DMS79 (cell line): Measurements from ENCODE around the gene GSC2.
A peak's percentile ranks its signal among the peaks of the same experiment; 100 is the strongest.

Source experiments
- DNase-seq: peaks from one replicate; lab custom pipeline; 2025; lab: John Stamatoyannopoulos, UW

GSC2 gene

DNA sequence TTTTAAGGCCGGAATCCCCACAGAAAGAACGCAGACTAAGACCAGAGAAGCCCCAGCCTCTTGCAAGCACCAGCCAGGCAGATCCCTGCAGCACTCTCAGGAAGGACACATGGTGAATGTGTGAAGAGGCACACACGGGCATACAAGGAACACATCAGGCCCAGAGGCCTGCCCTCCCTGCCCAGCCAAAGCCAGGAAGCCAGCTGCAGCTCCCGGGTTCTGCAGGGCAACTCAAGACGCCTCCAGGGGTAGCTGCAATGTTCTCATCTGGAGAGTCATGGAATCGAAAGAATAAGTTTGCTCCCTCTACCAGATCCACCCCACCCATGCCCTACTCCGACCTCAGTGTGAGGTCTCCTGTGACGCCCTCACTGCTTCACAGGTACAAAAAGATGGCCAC, 30.1 kb downstream of the GSC2 start:
- no peak for DNase-seq

DNA sequence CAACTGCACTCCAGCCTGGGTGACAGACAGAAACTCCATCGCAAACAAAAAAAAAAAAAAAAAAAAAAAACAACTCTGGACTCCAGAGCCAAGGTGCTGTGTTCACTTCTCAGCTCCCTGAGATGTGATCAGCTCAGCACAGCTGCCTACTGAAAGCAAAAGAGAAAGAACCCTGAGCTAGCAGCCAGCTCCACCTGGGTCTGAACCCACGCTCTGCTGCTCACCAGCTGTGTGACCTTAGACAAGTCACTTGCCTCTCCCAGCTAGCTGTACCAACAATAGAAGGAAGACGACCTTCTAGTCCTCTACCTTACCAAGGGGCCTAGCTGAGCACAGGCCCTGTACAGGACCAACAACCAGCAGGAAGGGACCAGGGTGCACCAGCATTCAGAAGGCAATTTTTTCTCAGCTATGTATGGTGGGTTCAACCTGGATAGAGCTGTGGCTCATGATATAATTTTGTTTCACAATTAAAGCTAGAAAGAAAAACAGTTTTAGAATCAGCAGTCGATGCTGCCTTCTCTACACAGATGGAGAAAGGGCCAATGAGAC, 31.7 kb downstream of the GSC2 start:
- no peak for DNase-seq

DNA sequence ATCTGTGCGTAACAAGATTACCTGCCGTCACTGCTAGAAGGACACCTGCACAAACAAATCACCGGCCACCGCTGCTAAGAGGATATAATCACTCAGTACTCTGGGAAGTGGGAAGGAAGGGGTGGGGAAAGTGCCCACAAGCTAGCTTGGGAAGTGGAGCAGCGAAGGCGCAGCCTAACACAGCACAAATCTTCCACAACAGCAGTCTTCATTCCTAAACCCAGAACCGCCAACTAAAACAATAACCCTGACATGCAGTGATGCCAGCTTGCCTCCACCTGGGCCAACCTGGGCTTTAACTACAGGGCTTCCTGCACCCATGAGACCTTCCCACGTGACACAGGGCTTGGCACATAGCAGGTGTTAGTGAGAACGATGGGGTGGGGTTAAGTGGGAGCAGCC, 33.0 kb downstream of the GSC2 start:
- DNase-seq = no peak

DNA sequence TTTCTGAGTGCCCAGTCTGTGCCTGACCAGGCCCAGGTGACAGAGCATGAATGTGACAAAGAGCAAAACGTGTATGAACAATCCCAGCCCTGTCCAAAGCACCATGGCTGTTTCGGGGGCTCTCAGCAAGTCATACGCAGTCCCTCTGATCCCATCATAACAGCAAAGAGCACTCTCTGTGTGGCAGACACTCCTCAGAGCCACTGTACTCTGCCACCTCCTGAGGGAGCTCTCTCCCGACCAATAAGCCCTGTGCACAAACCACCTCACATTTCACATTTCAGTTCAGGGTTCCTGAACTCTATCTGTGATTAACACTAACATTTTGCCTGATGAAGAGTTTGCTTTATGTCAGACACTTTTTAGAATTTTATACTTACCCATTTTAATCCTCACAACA, 34.5 kb downstream of the GSC2 start:
- DNase-seq = no peak

DNA sequence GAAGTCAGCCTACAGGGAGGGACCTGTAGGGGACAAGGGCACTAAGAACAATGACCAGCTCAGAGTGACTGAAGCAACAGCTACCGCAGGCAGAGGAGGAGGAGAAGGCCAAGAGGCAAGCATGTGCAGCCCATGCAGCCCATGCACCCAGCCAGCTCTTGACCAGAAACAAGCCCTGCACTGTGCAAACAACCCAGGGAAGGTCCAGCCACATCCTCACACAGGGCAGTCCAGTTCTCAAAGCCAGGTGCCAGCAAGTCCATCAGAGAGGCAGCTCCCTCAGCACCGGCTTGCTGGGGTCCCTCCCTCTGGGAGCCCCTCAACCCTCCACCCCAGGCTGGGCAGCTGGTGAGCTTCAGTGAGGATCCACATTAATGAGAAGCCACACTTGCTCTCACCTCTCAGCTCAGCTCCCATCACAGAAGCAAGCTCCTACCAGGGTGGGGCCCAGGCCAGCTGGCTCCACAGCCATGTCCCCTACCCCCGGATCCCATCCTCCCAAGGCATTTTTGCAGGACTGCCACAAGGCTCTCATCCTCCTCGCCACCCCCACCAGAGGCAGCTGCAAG, 35.0 kb downstream of the GSC2 start:
- DNase-seq = no peak

DNA sequence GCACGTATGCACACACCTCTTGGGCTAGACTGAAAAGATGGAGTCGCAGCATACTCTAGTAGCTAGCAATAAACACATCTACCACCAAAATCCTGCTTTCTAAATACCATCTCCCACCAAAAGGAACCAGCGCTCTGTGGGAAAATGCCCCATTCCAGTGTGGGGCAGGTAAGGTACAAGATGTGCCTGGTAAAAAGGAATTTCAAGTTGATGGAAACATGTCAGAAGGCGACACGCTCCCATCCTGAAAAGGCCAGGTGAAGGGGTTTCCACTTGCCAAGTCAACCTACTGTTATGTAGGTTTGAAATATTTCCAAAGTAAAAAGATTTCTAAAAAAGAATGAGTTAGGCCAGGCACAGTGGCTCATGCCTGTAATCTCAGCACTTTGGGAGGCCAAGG, 36.7 kb downstream of the GSC2 start:
- no peak for DNase-seq

DNA sequence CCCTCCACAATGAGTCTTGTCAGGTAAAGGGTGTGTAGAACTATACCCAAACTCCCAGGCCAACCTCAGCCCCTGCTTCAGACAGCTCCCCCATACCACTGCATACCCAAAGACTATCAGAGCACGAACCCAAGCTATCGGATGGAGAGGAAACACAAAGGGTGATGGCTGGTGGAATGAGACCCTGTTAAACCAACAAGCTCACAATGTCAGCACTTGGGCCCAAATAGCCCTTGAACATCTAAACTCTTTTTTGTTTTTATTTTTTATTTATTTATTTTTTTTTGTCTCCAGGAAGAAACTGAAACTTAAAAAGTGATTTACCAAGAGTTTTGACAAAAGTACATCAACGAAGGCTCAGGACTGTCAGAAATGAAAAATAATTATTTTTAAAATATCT, 38.5 kb downstream of the GSC2 start:
- DNase-seq = no peak

DNA sequence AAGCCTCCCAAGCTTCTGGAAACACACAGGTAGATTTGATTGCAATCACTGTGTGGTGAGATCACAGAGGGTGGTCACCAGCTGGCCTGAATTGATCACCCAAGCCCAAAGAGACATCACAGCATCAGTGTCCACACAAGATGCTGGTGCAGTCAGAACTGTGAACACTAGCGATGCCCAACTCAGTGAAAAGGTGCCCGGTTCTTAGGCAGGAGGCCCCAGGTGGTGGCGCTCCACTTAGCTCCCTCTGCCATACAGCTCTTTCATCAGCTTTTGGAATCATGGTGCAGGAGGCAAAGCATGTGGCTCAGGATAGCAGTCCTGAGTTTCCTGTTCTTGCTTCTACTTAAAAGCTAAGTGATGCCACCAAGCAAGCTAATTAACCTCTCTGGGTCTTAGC, 39.0 kb downstream of the GSC2 start:
- DNase-seq = no peak

DNA sequence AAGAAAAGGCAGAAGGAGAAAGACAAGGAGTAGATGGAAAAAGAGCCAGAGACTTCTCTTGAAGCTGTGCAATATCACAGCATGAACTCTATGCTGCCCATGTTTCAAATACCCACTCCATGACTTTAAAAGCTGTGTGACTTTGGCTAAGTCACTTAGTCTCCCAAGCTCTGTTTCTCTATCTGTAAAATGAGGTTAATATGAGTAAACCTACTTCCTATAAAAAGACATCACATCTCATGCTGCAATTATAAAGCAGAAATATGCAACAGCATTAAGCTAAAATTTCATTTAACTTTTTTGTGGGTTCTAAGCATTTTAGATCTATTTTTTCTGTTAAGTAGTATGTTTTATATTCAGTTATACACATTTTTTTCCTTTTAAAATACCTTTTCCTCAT, 39.4 kb downstream of the GSC2 start:
- DNase-seq = no peak

DNA sequence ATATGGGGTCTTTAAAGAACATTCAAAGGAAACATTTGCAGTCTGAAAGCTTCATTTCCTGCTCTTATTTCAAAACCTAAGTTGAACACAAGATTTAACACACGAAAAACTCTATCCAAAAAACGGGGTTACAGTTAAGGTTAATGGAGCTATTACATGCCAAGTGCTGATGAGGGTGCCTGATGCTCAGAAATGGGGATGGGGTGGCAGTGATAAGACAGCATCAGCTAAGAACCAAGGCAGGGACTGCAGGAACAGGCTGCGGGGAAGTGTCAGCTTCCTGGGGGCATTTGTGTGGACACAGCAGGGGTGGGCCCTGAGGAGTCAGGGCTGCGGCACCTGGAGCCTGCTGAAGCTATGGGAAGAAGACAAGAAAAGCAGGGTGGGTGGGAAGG, 40.0 kb downstream of the GSC2 start:
- DNase-seq = no peak

DNA sequence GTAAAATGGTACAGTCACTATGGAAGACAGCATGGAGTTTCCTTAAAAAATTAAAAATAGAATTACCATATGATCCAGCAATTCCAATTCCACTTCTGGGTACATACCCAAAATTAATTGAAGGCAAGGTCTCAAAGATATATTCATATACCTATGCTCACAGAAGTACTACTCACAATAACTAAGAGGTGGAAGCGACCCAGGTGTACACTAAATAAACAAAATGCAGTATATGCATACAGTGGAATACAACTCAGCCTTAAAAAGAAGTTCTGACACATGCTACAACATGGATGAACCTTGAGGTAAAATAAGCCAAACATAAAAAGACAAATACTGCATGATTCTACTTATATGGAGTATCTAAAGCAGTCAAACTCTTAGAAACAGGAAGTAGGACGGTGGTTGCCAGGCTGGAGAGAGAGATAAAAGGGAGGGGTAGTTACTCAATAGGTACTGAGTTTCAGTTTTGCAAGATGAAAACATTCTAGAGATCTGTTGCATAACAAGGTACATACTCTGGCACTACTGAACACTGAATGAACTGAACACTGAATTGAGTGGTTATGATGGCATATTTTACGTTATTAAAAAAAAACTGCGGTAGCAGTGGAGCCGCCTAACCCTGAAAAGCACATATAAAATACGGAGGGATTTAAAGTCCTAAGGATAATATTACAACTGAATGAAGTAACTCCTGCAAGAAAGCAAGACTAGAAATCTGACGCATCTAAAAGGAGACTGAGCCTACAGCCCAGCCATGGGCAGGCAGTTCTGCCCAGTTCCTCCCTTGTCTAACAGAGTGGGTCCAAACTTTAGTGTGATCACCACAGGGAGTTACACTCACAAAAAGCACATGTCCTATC, 40.7 kb downstream of the GSC2 start:
- no peak for DNase-seq

DNA sequence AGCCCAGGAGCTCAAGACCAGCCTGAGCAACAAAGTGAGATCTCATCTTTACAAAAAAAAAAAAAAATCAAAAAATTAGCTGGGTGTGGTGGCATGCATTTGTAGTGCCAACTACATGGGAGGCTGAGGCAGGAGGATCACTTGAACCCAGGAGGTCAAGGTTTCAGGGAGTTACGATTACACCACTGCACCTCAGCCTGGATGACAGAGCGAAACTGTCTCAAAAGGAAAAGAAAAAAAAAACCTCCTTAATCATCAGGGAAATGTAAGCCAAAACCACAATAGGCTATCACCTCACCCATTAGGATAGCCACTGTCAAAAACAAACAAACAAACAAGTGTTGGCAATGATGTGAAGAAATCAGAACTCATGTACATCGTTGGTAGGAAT, 41.3 kb downstream of the GSC2 start:
- DNase-seq = no peak

DNA sequence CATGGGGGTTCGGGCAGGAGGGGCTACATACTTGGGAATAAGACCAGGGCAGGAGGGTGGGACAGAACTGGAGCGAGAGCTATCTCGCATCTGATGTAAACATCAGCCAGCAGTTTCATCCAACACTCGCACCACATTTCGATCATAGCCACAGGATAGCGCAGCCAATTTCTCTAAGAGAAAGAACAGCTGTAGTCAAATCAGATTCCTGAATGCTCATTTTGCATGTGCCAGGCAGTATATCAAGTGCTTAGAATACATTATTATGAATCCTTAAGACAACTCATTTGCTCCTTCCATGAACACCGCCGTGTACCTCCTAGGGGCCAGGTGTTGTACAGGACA, 42.4 kb downstream of the GSC2 start:
- no peak for DNase-seq

DNA sequence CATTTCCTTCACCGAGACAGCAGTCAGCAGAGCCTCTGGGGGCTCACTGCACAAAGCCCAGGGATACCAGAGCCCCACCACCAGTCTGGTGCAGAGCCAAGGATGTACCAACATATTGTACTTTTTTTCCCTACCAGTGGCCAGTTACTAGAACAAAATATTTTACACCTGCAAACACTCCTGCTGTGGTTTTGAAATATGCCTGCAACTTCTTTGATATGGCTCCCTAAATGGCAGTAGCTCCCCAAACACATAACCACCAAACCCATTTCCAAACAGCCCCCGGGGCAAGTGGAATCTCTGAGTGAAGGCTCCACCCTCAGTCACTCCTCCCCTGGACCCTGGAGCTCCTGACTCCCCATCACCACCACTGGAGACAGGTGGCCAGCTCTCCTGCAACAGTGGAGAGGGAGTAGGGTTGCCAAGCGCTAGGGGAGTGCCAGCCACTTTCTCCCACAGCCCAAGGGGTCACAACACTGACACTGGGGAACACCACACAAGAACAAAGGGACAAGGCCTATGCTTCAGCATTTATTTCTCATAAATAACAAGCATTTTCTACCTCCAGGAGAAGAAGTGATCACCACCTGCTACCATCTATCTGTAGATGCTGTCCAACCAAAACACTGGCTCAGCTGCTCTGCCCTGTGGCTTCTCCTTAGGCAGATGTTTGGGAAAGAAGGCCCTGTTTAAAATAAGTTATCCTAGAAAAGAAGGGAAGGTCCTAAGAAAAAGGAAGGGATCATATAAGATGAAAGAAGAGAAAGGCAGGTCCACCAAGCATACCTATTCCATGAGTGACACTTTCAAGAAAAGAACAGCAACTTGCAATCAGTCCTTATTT, 43.0 kb downstream of the GSC2 start:
- no peak for DNase-seq

DNA sequence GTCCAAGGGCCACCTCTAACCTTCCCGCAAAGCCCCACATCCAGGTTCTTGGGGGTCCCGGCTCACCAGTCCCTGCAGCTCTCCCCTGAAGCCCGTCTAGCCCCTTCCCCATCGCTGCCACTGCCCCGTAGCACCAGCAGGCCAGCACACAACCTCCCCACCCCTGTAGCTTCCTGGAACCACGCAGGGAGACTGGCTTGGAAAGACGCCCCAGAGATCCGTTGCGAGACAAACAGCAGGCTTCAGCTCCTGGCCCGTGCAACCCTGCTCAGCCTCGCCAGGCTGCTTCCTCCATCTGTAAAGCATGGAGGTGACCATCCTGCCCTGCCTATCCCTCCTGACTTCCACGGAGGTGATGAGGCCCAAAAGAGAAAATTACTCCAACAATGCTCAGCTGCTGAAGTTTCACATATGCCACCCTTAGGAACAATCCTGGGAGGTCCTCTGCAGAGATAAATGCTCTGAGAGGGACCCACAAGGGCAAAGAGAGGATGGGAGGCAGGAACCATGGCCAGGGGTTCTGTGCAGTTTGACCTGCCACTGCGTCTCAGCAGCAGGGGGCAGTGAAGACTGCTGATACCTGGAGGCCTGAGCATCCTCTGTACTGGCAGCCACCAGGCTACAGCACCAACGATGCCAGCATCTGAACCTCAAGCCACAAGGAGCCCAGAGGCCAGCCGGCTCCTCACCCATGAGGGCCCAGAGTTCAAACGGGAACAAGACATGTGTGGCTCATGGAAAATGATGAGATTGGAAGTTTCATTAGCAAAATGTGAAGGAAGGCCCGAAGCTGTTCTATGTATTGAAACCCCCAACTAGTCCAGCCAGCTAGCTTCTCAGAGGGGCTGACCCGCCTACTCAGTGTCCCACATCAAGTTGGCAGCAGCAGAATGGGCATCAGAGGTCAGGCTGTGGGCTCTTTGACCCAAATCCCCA, 44.0 kb downstream of the GSC2 start:
- DNase-seq = no peak

DNA sequence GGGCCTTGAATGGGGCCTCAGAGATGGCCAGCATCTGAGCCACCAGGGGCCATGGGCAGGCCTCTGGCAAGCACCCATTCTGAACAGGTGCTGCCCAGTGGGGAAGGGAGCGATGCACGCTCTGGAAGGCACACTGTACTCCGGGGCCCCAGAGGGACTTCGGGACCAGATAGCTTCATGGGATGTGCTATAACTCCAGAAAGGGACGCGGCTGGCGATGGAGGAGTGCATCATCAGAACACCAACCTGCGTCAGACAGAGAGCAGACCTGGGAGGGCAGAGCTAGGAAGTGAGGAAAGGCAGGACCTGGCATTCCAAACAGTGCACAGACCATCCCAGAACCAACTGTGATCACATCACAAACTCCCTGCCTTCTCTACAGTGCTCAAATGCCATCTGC, 44.6 kb downstream of the GSC2 start:
- no peak for DNase-seq

DNA sequence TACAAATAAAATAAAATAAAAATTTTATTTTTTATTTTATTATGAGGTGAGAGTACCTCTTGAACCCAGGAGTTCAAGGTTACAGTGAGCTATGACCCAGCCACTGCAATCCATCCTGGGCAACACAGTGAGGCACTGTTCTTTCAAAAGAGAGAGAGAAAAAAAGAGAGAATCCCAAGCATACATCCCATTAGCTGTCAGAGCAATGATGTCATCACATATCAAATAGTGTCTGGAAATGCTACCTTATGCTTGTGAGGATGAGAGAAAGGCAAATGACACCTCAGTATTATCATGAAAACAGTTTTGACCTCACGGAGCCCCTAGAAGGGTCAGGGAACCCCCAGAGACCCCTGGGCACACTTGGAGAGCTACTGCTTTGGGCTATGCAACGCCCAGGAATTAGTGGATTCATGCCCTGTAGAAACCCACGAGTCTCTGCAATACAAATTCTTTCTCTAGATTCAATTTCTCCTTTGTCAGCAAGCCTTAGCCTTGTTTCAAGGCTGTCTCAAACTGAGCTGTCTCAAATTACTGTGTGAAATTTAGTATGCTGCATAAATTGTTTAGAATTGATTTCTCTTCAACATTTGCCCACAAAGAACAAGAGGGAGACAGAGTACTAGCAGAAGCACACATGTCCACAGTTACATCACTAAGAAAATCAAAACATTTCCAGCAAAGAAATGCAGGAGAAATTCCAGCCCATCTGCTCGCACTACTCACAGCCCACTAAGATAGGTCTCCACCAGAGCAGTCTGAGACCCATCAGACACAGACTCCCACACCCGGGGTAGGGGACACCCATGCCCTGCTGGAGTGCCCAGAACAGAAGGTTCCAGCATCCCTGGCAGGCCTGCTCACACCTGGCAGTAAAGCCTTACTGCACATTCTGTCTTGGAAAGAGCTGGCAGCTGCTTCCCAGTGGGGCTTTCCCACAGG, 45.9 kb downstream of the GSC2 start:
- no peak for DNase-seq

DNA sequence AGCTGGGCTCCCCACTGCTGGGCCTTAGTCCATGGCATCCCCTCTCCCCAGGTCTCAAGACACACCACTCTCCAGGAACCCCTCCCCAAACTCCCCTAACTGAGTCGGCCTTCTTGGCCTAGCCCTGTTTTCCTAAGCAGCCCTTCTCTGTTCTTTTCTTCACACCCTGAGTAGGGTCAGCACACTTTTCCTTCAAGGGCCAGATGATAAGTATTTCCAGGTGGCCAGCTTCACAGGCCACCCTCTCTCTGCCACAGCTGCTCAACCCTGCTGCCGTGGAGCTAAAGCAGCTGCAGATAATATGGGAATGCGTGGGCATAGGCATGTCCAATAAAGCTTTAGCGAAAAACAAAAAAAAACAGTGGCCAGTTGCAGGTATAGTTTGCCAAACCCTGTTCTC, 51.9 kb downstream of the GSC2 start:
- DNase-seq = no peak

DNA sequence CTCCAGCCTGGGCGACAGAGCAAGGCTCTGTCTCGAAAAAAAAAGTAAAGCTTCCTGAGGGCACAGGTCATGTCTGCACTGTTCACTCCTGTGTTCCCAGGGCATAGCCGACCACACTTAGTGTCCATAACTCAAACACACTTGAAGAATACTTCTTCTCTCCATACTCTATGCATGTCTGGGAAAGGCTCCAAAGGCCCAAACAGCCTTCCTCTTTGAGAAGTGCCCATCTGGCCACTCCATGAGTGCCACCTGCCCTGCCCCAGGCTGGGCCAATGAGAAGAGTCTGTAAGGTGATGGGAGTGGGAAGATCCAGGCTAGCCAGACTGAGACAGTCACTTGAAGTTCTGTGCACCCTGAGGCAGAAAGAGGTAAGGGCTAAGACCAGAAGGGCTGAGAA, 52.6 kb downstream of the GSC2 start:
- DNase-seq = peak; percentile 31
